Measurements from ENCODE around the gene ZNF765. TPM values are rescaled to one million over a fixed set of nuclear protein-coding genes. Genes with fewer than 3 reads are reported as not detected.

Gene ZNF765
- total RNA-seq (2022; extraction: Qiagen RNA extraction; ENCODE audit: low read depth): 3.0 to 5.2 TPM (median 4.2 TPM) in 5 replicates

DNA sequence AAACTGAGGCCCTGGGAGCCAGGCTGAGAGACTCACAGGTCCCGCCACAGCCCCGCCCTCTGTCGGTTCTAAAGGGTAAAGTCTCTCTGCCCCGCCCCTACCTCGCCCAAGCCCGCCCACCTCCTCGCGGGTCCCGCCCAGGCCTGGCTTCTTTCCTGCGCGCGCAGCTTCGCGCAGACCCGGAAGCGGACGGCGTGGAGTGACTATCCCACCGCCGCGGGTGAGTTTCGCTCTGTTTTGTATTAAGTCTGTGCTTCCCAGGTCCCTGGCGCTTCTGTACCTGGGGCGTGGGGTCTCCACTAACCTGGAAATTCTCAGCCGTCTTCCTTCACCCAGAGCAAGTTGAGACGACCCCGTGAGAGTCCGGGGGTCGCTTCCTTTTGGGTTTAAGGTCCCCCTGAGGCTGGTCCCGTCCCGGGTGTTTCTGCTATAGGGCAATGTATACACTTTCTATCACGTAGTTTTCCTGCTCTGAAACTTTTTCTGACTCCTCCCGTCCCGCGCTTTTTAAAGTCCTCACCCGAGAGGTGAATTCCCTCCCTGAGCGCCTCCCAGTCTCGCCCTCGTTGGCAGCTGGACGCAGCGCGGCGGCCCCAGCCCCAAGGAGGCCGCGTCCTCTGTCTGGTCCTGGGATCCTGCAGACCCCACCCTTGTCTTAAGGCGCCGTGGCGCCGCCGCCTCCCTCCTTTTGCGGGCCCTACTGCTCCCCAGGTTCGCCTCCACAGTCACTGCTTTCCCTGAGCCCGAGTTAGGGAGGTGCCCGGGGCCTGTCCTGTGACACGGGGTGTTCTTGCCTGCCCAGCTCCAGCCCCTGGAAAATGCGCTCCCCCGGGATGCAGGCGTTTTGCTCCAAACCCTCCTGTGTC lies at the start of gene ZNF765:
Gene ZNF765 (plus strand): TSS at position 176 of the 866 bp plus-strand sequence. CDS start 2,867 bp downstream, outside the sequence.

DNA sequence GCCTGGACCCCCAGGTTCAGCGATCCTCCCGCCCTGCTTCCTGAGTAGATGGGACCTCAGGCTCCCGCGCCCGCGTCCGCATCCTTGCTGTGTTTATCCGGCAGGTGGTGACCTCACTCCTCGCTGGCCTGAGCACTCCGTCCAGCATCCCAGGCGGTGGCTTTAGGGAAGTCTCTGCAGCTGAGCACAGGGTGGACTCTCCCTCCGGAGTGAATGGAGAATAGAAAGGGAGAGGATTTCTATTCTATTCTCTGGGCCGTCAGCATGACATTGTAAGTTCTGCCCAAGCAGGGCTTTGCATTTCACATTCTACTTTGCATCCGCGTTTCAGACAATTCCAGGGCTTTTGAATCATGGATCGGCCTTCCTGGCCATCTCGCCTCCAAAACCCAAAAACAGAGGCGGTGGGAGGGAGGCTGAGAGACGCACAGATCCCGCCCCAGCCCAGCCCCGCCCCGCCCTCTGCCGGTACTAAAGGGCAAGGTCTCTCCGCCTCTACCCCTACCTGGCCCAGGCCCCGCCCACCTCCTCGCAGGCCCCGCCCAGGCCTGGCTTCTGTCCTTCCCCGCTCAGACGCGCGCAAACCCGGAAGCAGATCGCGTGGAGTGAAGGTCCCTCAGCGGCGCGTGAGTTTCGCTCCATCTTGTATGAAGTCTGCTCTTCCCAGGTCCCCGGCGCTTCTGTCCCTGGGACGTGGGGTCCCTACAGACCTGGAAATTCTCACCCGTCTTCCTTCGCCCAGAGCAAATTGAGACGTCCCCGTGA lies 29.6 kb upstream of the ZNF765 start, which contains the start of gene ZNF525:
Gene ZNF525 (plus strand): TSS at position 572 of the 765 bp plus-strand sequence. CDS start 6,577 bp downstream, outside the sequence.

DNA sequence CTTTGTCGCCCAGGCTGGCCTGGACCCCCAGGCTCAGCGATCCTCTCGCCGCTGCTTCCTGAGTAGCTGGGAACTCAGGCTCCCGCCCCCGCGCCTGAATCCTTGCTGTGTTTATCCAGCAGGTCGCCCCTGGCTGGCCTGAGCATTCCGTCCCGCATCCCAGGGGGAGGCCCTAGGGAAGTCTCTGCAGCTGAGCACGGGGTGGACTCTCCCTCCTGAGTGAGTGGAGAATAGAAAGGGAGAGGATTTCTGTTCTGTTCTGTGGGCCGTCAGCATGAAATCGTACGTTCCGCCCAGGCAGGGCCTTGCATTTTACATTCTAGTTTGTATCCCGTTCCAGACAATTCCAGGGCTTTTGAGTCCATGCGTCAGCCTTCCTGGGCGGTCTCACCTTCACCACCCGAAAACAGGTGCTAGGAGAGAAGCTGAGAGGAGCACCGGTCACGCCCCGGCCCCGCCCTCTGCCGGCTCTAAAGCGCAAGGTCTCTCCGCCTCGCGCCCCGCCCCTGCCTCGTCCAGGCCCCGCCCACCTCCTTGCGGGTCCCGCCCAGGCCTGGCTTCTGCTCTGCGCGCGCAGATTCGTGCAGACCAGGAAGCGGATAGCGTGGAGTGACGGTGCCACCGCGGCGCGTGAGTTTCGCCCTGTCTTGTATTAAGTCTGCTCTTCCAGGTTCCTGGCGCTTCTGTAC lies 36.6 kb downstream of the ZNF765 start, which contains the start of gene ZNF761:
Gene ZNF761 (plus strand): TSS at position 586 of the 689 bp plus-strand sequence. CDS start 15,285 bp downstream, outside the sequence.

DNA sequence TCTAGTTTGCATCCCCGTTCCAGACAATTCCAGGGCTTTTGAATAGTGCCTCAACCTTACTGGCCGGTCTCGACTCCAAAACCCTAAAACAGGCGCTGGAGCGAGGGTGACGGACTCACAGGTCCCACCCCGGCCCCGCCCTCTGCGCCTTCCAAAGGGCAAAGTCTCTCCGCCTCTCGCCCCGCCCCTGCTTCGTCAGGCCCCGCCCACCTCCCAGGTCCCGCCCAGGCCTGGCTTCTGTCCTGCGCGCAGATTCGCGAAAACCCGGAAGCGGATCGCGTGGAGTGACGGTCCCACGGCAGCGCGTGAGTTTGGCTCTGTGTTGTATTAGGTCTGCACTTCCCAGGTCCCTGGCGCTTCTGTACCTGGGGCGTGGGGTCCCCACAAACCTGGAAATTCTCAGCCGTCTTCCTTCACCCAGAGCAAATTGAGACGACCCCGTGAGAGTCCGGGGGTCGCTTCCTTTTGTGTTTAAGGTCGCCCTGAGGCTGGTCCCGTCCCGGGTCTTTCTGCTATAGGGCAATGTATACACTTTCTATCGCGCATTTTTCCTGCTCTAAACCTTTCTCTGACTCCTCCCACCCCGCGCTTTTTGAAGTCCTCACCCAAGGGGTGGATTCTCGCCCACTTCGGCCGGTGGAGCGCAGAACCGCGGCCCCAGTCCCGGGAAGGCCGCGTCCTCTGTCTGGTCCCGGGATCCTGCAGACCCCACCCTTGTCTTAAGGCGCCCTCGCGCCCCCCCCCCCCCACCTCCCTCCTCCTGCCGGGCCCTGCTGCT lies 72.7 kb downstream of the ZNF765 start, which contains the start of gene ZNF813:
Gene ZNF813 (plus strand): TSS at position 249 of the 778 bp plus-strand sequence. CDS start 16,090 bp downstream, outside the sequence.

Other genes starting within 250 kb of the ZNF765 start
- not detected in 5 replicates for gene ZNF347, start 236.1 kb upstream of the ZNF765 start, total RNA-seq (2022; extraction: Qiagen RNA extraction; ENCODE audit: low read depth)
- not detected in 5 replicates for gene ZNF665, start 201.8 kb upstream of the ZNF765 start, total RNA-seq (2022; extraction: Qiagen RNA extraction; ENCODE audit: low read depth)
- not detected in 5 replicates for gene ZNF677, start 140.3 kb upstream of the ZNF765 start, total RNA-seq (2022; extraction: Qiagen RNA extraction; ENCODE audit: low read depth)
- not detected in 5 replicates for gene VN1R2, start 136.9 kb upstream of the ZNF765 start, total RNA-seq (2022; extraction: Qiagen RNA extraction; ENCODE audit: low read depth)
- not detected in 5 replicates for gene VN1R4, start 127.4 kb upstream of the ZNF765 start, total RNA-seq (2022; extraction: Qiagen RNA extraction; ENCODE audit: low read depth)
- gene ZNF845, start 61.4 kb upstream of the ZNF765 start, total RNA-seq (2022; extraction: Qiagen RNA extraction; ENCODE audit: low read depth): 3.1 to 4.6 TPM (median 3.9 TPM) in 5 replicates
- 0.12 to 0.97 TPM (median 0.33 TPM) in 5 replicates for gene ZNF525, start 29.4 kb upstream of the ZNF765 start, total RNA-seq (2022; extraction: Qiagen RNA extraction; ENCODE audit: low read depth)
- gene ZNF761, start 36.8 kb downstream of the ZNF765 start, total RNA-seq (2022; extraction: Qiagen RNA extraction; ENCODE audit: low read depth): 7.4 to 9.2 TPM (median 7.9 TPM) in 5 replicates
- gene ZNF813, start 72.6 kb downstream of the ZNF765 start, total RNA-seq (2022; extraction: Qiagen RNA extraction; ENCODE audit: low read depth): 0.11 to 0.49 TPM (median 0.31 TPM) in 5 replicates
- 11.9 to 15.4 TPM (median 14.2 TPM) in 5 replicates for gene ZNF331, start 143.0 kb downstream of the ZNF765 start, total RNA-seq (2022; extraction: Qiagen RNA extraction; ENCODE audit: low read depth)
- not detected in 5 replicates for gene DPRX, start 236.8 kb downstream of the ZNF765 start, total RNA-seq (2022; extraction: Qiagen RNA extraction; ENCODE audit: low read depth)

Data from A549 treated with ZK216348 at 1 μM for 4 hours (cell line).